HG03575 (cell line): ENCODE measurements around the gene VTI1A.

ENCODE experiments used
- ATAC-seq: cut with Tn5 transposase; IDR thresholded peaks from one replicate; pipeline ENCODE4 v1.9.1; 2021; ENCODE audit not compliant: unreplicated experiment, insufficient number of reproducible peaks, low FRiP score; ENCODE audit errors: extremely low read depth

The VTI1A gene

DNA sequence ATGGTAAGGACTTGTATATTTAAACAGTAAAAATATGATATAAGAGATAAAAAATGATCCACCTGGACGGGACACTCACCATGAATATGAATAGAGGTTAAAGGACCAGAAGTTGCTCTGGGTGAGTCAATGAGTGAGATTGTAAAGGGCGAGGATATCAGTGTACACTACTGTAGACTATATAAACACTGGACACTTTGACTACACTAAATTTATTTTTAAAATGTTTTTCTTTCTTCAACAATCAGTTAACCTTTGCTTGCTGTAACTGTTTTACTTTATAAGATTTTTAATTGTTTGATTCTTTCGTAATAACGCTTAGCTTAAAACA is 202.8 kb downstream of the VTI1A start:
- no peak for ATAC-seq

DNA sequence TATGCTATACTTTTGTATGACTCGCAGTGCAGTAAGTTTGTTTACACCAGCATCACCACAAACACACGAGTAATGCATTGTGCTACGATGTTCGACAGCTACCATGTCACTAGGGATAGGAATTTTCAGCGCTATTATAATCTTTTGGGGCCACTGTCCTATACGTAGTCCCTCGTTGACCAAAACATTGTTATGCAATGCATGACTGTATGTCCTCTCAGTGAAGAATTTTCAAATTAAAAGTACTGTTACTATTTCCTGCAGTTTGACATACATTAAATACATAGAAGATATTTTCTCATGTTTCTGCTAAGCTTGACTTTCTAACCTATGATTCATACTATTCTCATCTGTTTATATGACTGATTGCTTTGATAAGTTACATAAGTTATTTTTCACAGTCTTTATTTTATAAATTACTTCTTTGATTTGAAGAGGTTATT is 203.6 kb downstream of the VTI1A start:
- no peak for ATAC-seq

DNA sequence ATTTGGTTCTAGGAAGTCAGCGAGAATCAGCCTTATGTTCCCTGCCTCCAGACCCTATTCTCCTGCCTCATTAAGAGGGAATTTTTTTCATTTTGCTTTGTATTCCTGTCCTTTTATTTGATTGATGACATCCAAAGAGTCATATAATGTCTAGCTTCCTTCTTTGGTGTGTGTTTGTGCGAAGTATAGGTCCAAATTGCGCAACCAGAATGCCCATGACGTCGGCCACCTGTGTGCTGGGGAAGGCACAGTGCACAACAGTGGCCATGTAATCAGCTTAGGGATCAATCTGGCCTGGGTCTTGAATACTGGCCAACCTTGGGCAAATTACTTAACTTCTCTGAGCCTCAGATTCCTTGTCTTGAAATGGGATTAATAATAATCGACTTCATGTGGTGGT is 206.2 kb downstream of the VTI1A start:
- ATAC-seq = no peak

DNA sequence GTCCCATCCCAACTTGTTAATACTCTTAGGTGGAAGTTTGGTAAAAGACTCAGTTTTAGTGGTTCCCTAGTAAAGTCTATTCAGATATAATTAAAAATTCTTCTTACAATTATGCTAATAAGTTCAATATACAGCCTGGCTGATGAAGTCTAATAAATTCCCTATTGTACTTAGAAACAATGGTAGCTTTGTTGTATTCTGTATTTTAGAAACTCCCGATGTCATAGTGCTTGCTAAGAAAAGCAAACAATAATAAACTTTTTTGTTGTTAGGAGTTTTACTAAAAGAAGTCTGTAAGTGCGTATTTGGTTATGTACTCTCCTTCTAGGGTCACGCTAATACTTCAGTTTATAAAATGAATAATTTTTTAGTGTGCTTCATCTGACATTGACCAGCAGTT is 206.8 kb downstream of the VTI1A start:
- no peak for ATAC-seq

DNA sequence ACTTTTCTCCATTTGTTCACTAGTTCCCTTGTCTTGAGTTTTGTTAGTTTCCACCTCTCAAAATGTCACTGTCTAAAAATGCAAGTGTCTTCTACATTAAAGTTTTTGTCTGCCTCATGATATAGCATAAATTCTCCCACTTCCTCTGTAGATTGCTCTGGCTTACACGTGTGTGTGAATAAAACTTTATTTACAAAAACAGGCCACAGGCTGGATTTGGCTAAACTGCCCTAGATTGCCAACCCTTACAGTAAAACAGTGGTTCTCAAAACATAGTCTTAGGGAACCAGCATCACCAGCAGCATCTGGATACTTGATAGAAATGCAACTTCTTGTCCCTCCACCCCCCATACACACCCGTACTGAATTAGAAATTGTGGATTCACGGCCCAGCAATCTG is 207.8 kb downstream of the VTI1A start:
- no peak for ATAC-seq

DNA sequence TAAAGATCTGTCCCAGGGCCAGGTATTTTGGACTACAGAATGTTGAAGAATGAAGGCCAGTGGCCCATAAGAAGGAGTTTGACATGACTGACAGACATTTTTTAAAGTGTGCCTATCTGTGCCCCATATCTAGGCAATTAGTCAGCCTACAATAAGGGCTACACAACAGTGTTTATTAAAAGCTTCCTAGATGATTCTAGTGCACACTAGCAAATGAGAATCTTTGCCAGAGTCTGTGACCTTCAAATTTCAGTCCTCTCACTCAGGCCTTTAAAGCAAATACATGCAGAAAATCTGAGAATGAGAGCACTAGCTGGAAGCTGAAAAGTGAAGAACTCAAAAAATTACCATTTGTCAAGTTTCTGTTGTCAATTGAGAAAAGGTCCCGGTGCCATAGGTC is 208.7 kb downstream of the VTI1A start:
- no peak for ATAC-seq

DNA sequence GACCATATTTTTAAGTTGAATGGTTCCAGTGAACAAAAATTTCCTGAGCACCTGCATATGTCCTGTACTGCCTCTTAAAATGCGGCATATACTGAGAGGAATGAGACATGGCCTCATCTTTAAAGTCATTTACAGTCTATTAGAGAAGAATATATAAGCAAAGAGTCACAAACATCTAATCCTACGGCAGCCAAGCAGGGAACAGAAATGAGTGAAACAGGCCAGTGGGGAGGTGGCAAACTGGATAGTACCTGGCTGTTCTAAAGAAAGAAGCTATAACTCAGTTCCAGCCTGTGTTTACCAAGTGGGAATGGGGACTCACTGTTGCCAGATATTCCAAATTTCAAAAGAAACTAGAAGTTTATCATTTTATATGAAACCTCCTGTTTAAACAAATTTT is 211.4 kb downstream of the VTI1A start:
- ATAC-seq = no peak

DNA sequence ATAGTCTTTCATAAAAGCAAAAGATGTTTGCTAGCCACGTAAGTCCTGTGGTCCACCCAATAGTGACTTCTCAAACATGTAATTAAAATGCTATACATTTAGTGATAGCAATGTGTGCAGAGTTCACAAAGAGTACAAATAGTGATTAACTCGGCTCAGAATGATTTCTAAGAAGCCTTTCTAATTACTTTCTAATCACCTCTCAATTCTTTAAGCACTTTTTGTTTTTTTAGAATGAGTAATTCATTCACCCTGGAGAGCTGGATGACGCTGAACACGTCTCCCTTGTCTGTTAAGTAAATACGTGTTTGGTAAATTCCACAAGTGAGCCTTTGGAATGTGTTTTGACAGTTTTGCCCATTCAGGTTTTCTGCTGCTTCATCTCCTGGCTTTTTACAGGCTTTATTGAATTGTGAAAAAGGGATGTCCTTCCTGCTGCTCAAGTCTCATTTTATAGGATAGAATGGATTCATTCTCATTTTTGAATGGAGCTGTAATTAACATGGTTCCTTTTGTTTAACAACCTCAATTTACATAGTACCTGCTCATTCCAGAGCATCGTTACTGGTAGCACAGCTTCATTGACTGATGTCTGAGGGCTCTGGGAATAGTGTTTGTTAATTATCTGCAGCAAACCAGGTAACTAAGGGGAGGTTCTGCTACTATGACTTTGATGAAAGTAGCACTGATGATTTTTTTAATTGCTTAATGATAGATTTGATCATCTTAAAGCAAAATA is 212.1 kb downstream of the VTI1A start:
- ATAC-seq = no peak

DNA sequence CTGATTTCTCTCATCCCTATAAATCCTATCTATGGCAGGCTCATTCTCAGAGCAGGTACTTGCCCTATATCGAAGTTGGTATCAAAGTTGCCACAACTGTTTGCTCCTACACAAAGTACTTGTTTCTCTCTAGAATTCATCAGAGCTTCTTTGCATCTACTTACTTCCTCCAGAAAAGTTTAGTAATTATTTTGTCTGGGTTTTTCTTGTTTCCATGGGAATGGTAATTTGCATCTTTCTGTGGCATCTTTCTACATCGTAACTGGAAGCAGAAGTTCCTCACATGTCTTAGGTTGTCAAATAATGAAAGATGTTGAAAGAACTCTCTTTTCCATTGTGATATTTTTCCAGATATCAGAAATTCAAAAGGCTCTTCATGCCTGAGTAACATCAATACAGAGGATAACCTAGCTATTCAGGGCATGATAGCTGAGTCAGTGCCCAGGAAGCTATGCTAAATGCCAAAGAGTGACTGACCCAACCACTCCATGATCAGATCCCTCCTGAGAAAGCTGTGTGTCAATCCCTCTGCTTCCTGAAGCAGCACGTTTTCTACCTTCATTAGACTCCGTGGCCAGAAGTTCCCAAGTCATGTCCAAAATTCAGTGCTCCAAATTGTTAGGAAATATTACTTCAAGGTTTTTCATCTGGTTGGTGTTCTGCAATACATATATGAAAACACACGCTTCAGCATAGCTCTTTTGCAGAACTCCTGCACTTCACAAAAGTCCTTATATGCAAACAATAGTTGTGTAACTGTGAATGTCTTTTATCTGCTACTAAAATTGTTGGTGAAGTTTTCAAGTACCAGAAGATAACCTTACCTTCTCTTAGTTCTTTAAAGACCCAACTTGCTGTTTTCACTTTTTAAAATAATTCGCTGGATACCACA is 216.5 kb downstream of the VTI1A start:
- ATAC-seq = no peak

DNA sequence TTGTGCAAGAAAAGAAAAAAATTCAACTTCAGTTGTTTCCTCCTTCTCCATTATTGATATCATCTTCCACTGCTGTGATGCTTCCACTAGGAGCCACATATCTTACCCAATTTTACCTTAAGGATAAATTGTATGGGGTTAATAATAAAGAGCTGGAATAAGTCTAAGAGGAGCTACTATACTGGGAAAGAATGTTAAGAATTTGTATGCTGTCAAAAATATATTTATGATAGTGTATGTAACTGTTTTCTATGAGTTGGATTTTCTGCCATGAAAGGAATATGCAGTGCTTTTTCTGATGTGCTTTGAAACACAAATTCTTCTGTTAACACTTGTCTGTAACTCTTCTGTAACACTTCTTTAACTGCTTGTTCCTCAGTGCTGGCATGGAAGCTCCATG is 219.1 kb downstream of the VTI1A start:
- ATAC-seq = no peak

DNA sequence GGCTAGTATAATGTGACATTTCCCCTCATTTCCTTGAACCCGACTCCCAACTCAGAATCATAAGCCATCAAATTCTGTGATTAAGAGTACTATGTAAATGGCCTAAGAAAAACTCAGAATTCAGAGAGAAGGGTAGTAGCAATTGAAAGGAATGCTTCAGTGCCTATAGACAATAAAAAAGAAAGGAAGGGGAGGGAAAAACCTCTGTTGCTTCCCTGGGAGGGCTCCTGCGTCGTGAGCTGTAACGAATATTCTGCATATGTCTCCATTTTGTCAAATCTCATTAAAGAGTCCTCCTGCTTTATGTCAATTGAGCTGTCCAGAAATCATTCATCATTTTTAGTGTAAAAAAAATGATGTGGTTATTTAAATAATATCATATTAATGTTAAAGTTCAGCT is 223.0 kb downstream of the VTI1A start:
- no peak for ATAC-seq

DNA sequence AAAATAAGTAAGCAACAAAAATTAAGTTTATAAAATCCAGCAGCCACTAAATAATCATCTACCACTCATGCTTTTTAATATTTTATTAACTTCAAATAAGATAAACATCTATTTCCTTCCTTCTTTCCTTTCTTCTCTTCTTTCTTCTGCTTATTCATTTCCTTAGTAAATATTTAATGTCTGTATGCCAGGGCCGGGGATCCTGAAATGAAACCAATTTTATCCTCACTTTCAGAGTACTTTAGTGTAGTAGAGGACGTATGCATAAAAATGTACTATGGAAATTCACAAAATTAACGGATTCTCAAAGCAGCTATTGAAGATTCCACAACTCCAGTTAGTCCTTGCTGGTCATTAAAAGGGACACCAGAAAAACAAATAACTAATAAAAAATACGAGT is 224.7 kb downstream of the VTI1A start:
- ATAC-seq = no peak

DNA sequence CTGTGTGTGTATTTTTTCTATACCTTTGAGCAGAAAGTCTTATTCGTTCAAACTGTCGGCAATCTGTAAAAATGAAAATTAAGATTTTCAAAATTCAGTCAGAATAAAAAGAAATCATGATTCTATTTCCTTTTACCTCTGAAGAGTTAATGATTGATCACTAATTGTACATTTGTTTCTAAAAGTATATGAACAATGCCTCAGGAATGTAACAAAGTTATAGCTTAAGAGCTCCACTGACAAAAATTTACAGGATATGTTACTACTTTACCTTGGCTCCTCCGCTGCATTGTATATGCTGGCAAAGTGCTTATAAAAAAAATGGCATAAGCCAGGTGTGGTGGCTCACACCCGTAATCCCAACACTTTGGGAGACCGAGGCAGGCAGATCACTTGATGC is 225.7 kb downstream of the VTI1A start:
- no peak for ATAC-seq

DNA sequence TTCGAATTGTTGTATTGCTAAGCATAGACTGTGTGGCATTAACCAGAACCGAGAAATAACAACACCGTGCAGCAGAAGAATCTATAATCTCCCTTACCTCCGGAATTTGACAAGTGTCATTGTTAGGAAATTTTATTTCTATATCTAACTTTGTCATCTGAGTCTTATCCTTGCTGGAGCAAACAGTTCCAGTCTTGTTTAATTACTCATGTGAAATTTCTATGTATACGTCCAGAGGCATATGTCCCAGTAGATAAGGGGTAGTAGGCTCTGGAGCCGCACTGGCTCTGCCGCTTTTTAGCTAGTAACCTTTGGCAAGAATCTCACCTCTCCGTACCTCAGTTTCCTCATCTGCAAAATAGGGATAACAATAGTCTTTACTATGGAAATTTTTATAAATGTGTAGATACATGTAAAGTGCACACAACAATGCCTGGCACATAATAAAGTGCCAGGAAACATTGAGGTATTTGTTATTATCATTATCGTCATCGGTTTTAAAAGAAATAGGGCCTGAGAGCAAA is 228.6 kb downstream of the VTI1A start:
- no peak for ATAC-seq

DNA sequence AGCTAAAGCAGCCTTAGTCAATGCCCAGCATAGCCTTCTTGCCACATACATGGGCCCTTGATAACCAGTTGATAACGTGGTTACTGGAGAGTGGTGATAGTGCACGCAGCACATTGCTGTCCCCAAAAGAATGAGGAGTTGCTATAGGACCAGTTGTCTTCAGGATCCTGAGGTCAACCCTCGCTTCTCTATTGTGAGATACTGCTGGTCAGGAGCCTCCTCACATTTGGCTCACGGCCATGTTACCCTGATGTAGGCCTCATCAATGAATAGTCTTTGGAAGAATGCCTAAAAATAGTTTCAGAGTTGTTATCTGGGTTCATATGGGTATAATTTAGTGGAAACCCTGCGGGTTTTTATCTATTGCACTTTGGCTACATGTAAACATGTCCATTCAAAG is 230.7 kb downstream of the VTI1A start:
- no peak for ATAC-seq

DNA sequence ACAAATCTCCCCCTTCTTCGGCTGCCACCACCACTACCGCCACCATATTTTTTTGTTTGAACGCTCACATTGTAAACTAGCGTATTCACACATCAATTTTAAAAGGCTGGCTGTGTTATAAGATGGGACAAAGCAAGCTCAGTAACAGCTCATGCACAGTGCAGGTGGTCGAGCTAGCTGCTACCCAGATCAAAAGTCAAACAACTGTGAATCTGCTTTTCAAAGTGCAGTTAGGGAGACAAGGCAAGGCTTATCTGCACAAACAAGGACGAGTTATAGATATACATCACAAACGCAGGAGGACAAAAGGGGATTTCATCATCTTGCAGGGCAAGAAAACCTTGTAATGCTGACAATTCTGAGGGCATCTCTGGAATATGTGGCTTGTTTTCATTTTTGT is 231.6 kb downstream of the VTI1A start:
- ATAC-seq = no peak

DNA sequence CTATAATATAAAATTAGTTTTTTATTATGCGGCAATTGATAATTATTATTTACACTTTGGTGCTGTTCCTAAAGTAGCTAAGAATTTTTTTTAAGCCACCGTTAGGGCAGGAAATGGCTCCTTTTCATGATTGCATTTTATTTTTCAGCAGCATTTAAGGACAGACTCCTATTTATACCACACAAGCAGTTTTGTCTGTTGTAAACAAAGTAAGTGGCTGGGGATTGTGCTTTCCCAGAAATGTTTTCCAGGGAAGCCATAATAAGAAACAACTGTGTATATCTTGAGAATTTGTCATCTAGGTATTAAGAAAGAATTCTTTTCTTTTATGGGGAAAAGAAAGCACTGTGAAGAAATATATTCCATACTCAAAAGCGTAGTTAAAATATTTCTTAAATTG is 232.0 kb downstream of the VTI1A start:
- ATAC-seq = no peak

DNA sequence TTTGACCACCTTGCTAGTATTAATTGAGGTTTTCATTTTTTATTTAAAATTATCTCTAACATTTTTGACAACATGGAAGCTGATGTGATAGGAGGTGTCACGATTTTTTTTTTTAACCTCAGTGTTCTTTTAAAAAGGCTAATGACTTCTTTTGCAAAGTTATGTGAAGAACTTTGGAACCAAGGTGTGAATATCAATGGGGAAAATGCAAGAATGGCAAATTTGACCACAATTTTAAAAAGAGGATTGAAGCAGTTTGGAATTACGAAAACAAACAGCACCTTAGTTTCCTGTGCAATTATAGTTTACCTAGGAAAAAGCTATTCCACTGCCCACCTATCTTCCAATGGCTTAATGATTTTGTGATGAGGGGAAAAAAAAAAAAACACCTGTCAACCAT is 232.4 kb downstream of the VTI1A start:
- no peak for ATAC-seq

DNA sequence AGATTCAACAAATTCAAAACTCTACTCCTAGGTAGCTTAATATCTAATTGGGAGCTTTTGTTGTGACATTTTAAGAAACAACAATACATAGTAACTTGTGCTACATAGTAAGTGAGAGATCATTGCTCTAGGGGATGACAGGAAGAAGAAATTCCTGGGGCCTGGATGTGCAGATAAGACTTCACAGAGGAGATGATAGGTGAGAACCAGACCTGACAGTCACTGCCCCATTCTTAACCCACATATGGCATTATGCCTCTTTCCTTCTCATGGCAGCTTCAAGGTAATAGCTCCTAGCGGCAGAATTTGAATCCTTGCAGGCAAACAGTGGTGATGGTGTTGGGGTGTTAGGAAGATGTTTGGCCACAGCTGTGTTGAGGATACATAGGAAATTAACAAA is 233.6 kb downstream of the VTI1A start:
- no peak for ATAC-seq

DNA sequence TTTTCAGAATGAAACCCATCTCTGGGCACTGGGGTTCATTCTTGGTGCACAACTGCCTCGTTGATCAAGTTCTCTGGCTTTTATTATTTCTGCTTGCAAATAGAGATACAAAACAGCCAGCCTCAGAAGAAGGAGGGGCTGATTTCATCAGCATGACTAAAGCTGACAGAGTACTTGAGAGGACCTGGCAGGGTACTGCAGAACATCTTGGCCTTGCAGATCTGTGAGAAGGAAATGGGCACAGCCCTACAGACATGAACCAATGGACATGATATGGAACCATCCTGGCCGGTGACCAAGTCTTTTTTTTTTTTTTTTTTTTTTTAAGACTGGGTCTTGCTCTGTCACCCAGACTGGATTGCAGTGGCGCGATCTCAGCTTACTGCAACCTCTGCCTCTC is 240.6 kb downstream of the VTI1A start:
- no peak for ATAC-seq
